ENCODE results near the gene INPP5F. TPM values are rescaled to one million over a fixed set of nuclear protein-coding genes. Genes with fewer than 3 reads are reported as not detected.

INPP5F gene
- total RNA-seq, 1 donor = 38.0 TPM

- no peak overlapping the region for H3K4me3 ChIP-seq (ENCODE audit: low read depth, low read length)
- no peak for TF ChIP-seq CTCF (IDR thresholded peaks at IDR 0.05; ENCODE audit: insufficient read depth, low read depth, low read length)
- no peak for DNase-seq (ENCODE audit: low read depth)
Observed at GRCh38 chr10:119723161-119723560, 2.7 kb upstream of the INPP5F start.

GRCh38 chr10:119723624-119724023, 2.2 kb upstream of the INPP5F start:
- TF ChIP-seq CTCF (IDR thresholded peaks at IDR 0.05; ENCODE audit: insufficient read depth, low read depth, low read length) = no peak
- no peak overlapping the region for H3K4me3 ChIP-seq (ENCODE audit: low read depth, low read length)
- DNase-seq (ENCODE audit: low read depth) = no peak

- TF ChIP-seq CTCF (IDR thresholded peaks at IDR 0.05; ENCODE audit: insufficient read depth, low read depth, low read length) = no peak
- peak overlapping the region; percentile 66 for H3K4me3 ChIP-seq (ENCODE audit: low read depth, low read length)
- no peak for DNase-seq (ENCODE audit: low read depth)
Observed at GRCh38 chr10:119724593-119725516, 995 bp upstream of the INPP5F start.

GRCh38 chr10:119725517-119725827, 378 bp upstream of the INPP5F start:
- peak overlapping the region; percentile 66 for H3K4me3 ChIP-seq (ENCODE audit: low read depth, low read length)
- no peak for DNase-seq (ENCODE audit: low read depth)
- TF ChIP-seq CTCF (IDR thresholded peaks at IDR 0.05; ENCODE audit: insufficient read depth, low read depth, low read length) = no peak

GRCh38 chr10:119726676-119727261, 919 bp downstream of the INPP5F start:
- H3K4me3 ChIP-seq (ENCODE audit: low read depth, low read length) = peak overlapping the region; percentile 68
- no peak for TF ChIP-seq CTCF (IDR thresholded peaks at IDR 0.05; ENCODE audit: insufficient read depth, low read depth, low read length)
- DNase-seq (ENCODE audit: low read depth) = no peak

- DNase-seq (ENCODE audit: low read depth) = no peak
- H3K4me3 ChIP-seq (ENCODE audit: low read depth, low read length) = no peak overlapping the region
- no peak for TF ChIP-seq CTCF (IDR thresholded peaks at IDR 0.05; ENCODE audit: insufficient read depth, low read depth, low read length)
Observed at GRCh38 chr10:119728172-119728800, 2.4 kb downstream of the INPP5F start.

All from fibroblast of villous mesenchyme (primary cell).